HepG2 (cell line): ENCODE data around the gene ERRFI1. TPM values are rescaled to one million over a fixed set of nuclear protein-coding genes. Genes with fewer than 3 reads are reported as not detected.
A peak's percentile ranks its signal among the peaks of the same experiment; 100 is the strongest.

Experiments
- BATF2 ChIP-seq: sonication (generic); formaldehyde crosslinking; IDR thresholded peaks from 2 replicates; pipeline ENCODE4 v1.8.0; 2022; ENCODE audit warnings: mild to moderate bottlenecking, missing genetic modification reagents, moderate library complexity
- ELF1 ChIP-seq: sonication (generic); formaldehyde crosslinking; IDR thresholded peaks from 2 replicates; pipeline ENCODE4 v1.4.0; 2020; ENCODE audit warnings: missing genetic modification reagents
- GLMP ChIP-seq: sonication (generic); formaldehyde crosslinking; IDR thresholded peaks from 2 replicates; pipeline ENCODE4 v1.9.0; 2021; ENCODE audit warnings: missing genetic modification reagents, mild to moderate bottlenecking, borderline replicate concordance
- HNRNPUL1 ChIP-seq: fragments of 200-400 bp; formaldehyde crosslinking; IDR thresholded peaks from 2 replicates; pipeline ENCODE4 v1.6.1; 2017; ENCODE audit warnings: low read depth, mild to moderate bottlenecking, low read length, moderate library complexity
- KAT7 ChIP-seq: IDR thresholded peaks from 2 replicates; pipeline ENCODE4 v1.6.1; 2018; ENCODE audit warnings: borderline replicate concordance, missing compliant biosample characterization
- MED13 ChIP-seq: sonication (generic); formaldehyde crosslinking; IDR thresholded peaks from 2 replicates; pipeline ENCODE4 v1.5.0; 2020; ENCODE audit warnings: missing genetic modification reagents
- NBN ChIP-seq: fragments of 450-650 bp; conservative IDR thresholded peaks from 2 replicates; pipeline ENCODE4 v1.6.1; 2017
- NFIB ChIP-seq: sonication (generic); formaldehyde crosslinking; IDR thresholded peaks from 2 replicates; pipeline ENCODE4 v1.9.0; 2021; ENCODE audit warnings: missing genetic modification reagents, mild to moderate bottlenecking, borderline replicate concordance
- NPAS2 ChIP-seq: sonication (generic); formaldehyde crosslinking; IDR thresholded peaks from 2 replicates; pipeline ENCODE4 v1.8.0; 2022; ENCODE audit warnings: mild to moderate bottlenecking, missing genetic modification reagents, borderline replicate concordance
- SP140L ChIP-seq: sonication (generic); formaldehyde crosslinking; IDR thresholded peaks from 2 replicates; pipeline ENCODE4 v1.4.0; 2020; ENCODE audit warnings: missing genetic modification reagents, borderline replicate concordance
- ZBTB20 ChIP-seq: sonication (generic); formaldehyde crosslinking; IDR thresholded peaks from 2 replicates; pipeline ENCODE4 v1.8.1; 2023; ENCODE audit warnings: missing genetic modification reagents, low read depth, mild to moderate bottlenecking, borderline replicate concordance
- ZFY ChIP-seq: sonication (generic); formaldehyde crosslinking; IDR thresholded peaks from 2 replicates; pipeline ENCODE4 v1.4.0; 2020; ENCODE audit warnings: missing genetic modification reagents
- ZNF335 ChIP-seq: sonication (generic); formaldehyde crosslinking; IDR thresholded peaks from 2 replicates; pipeline ENCODE4 v1.4.0; 2020; ENCODE audit warnings: missing genetic modification reagents
- ZNF619 ChIP-seq: sonication (generic); formaldehyde crosslinking; IDR thresholded peaks from 2 replicates; pipeline ENCODE4 v1.4.0; 2020; ENCODE audit warnings: mild to moderate bottlenecking, missing genetic modification reagents
- ZNF652 ChIP-seq: IDR thresholded peaks from 2 replicates; pipeline ENCODE4 v1.6.1; 2016; ENCODE audit warnings: low read depth, borderline replicate concordance
- ZNF709 ChIP-seq: sonication (generic); formaldehyde crosslinking; IDR thresholded peaks from 2 replicates; pipeline ENCODE4 v1.5.0; 2020; ENCODE audit warnings: mild to moderate bottlenecking, missing genetic modification reagents
- ZNF772 ChIP-seq: sonication (generic); formaldehyde crosslinking; IDR thresholded peaks from 2 replicates; pipeline ENCODE4 v1.5.0; 2020; ENCODE audit warnings: mild to moderate bottlenecking, missing genetic modification reagents
- ZNF839 ChIP-seq: sonication (generic); formaldehyde crosslinking; IDR thresholded peaks from 2 replicates; pipeline ENCODE4 v1.4.0; 2020; ENCODE audit warnings: missing genetic modification reagents, mild to moderate bottlenecking, borderline replicate concordance
- ZSCAN22 ChIP-seq: sonication (generic); formaldehyde crosslinking; IDR thresholded peaks from 2 replicates; pipeline ENCODE4 v1.4.0; 2020; ENCODE audit warnings: mild to moderate bottlenecking, missing genetic modification reagents
- polyA plus RNA-seq, 8 experiments: library from polyadenylated mRNA; depleted of rRNA in 3 of 8; stranded (reverse) in 7 of 8; unstranded in 1 of 8; fragments of >200 nt; fragmentation: Illumina TruSeq in 4 of 8; extraction: Trizol in 4 of 8; gene quantifications; 2 replicates each; pipeline versions ENCODE4 v1.2.1 to v1.2.3, GENCODE V29; 2011 to 2016; ENCODE audit warnings: low read depth in 4 of 8, missing spikeins in 1 of 8, mixed read lengths in 1 of 8; ENCODE audit not compliant: insufficient read depth in 1 of 8
- total RNA-seq, 5 experiments: library from RNA; depleted of rRNA; stranded (reverse); fragments of >200 nt; fragmentation: Illumina TruSeq; extraction: Trizol; gene quantifications; 2 replicates each; pipeline ENCODE4 v1.2.3, GENCODE V29; 2016; ENCODE audit warnings: low read depth in 1 of 5
- TF ChIP-seq, protein P1 (sequence below): sonication (generic); formaldehyde crosslinking; IDR thresholded peaks from 2 replicates; pipeline ENCODE4 v1.4.0; 2020; ENCODE audit warnings: missing genetic modification reagents
- TF ChIP-seq, protein P2 (sequence below): sonication (generic); formaldehyde crosslinking; IDR thresholded peaks from 2 replicates; pipeline ENCODE4 v1.4.0; 2020; ENCODE audit warnings: mild to moderate bottlenecking, missing genetic modification reagents, borderline replicate concordance

Gene ERRFI1
- total and polyA plus RNA-seq, 2 of the 13 experiments (the other 11 are each of a cell fraction or from before 2014, with no cell fraction given), result 84.4 to 753 TPM

GRCh38 chr1:8009043-8010002, 16.8 kb downstream of the ERRFI1 start (continued):
- TF ChIP-seq, protein P1, sequence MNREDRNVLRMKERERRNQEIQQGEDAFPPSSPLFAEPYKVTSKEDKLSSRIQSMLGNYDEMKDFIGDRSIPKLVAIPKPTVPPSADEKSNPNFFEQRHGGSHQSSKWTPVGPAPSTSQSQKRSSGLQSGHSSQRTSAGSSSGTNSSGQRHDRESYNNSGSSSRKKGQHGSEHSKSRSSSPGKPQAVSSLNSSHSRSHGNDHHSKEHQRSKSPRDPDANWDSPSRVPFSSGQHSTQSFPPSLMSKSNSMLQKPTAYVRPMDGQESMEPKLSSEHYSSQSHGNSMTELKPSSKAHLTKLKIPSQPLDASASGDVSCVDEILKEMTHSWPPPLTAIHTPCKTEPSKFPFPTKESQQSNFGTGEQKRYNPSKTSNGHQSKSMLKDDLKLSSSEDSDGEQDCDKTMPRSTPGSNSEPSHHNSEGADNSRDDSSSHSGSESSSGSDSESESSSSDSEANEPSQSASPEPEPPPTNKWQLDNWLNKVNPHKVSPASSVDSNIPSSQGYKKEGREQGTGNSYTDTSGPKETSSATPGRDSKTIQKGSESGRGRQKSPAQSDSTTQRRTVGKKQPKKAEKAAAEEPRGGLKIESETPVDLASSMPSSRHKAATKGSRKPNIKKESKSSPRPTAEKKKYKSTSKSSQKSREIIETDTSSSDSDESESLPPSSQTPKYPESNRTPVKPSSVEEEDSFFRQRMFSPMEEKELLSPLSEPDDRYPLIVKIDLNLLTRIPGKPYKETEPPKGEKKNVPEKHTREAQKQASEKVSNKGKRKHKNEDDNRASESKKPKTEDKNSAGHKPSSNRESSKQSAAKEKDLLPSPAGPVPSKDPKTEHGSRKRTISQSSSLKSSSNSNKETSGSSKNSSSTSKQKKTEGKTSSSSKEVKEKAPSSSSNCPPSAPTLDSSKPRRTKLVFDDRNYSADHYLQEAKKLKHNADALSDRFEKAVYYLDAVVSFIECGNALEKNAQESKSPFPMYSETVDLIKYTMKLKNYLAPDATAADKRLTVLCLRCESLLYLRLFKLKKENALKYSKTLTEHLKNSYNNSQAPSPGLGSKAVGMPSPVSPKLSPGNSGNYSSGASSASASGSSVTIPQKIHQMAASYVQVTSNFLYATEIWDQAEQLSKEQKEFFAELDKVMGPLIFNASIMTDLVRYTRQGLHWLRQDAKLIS, result 0 out of 2 replicates have a peak, but pooled peaks have one; percentile 10
- TF ChIP-seq NPAS2 (CRISPR knock-in tag) (no peak), ZBTB20 (CRISPR knock-in tag) (peak; percentile 28; the same call in 1 of the 2 replicates), ZNF619 (CRISPR knock-in tag) (0 out of 2 replicates have a peak, but pooled peaks have one; percentile 10), BATF2 (CRISPR knock-in tag) (0 out of 2 replicates have a peak, but pooled peaks have one; percentile 26), GLMP (no peak), KAT7 (CRISPR knock-in tag) (no peak), NFIB (CRISPR knock-in tag) (no peak), MED13 (no peak), ZNF772 (CRISPR knock-in tag) (no peak), ZNF839 (no peak), SP140L (no peak), ZFY (CRISPR knock-in tag) (no peak), ZNF652 (CRISPR knock-in tag) (no peak), ELF1 (CRISPR knock-in tag) (no peak), HNRNPUL1 (no peak), ZNF335 (CRISPR knock-in tag) (no peak), ZNF709 (CRISPR knock-in tag) (peak; percentile 18; the same call in 1 of the 2 replicates), ZSCAN22 (CRISPR knock-in tag) (no peak), NBN (no peak)
- TF ChIP-seq, protein P2, sequence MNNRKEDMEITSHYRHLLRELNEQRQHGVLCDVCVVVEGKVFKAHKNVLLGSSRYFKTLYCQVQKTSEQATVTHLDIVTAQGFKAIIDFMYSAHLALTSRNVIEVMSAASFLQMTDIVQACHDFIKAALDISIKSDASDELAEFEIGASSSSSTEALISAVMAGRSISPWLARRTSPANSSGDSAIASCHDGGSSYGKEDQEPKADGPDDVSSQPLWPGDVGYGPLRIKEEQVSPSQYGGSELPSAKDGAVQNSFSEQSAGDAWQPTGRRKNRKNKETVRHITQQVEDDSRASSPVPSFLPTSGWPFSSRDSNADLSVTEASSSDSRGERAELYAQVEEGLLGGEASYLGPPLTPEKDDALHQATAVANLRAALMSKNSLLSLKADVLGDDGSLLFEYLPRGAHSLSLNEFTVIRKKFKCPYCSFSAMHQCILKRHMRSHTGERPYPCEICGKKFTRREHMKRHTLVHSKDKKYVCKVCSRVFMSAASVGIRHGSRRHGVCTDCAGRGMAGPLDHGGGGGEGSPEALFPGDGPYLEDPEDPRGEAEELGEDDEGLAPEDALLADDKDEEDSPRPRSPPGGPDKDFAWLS (CRISPR knock-in tag), result no peak
